Panc1 (cell line): ENCODE measurements around the gene ELL2. TPM values are rescaled to one million over a fixed set of nuclear protein-coding genes. Genes with fewer than 3 reads are reported as not detected.

Experiments used
- ATAC-seq: fragments of 200-7000 bp; cut with Tn5 transposase; 2 replicates; pipeline ENCODE4 v1.9.1; 2020; ENCODE audit warnings: mild to moderate bottlenecking, moderate library complexity
- BruUV-seq: library from RNA; stranded (reverse); fragments of 400-500 nt; replicated peaks from 2 replicates; lab custom pipeline; 2021; lab: Mats Ljungman, UMichigan
- CTCF ChIA-PET: fragments of 300-600 bp; sonication (Branson Sonifier 250); formaldehyde crosslinking; loops from one replicate; lab custom pipeline; 2022; ENCODE audit warnings: antibody characterized with exemption; lab: Charles Lee
- POLR2A ChIA-PET: fragments of 300-600 bp; sonication (Branson Sonifier 250); formaldehyde crosslinking; loops from one replicate; lab custom pipeline; 2022; ENCODE audit warnings: antibody characterized with exemption; lab: Charles Lee
- DNase-seq: peaks from one replicate; pipeline ENCODE4 v3.0.0-alpha.2; 2010; ENCODE audit warnings: low read depth, low spot score
- H3K27ac ChIP-seq: 2 replicates; pipeline ENCODE4 v1.5.1; 2011; ENCODE audit warnings: mild to moderate bottlenecking, low read length, inconsistent platforms
- H3K27me3 ChIP-seq: fragments of 200-500 bp; sonication (Bioruptor generic); 2 replicates; pipeline ENCODE4 v1.6.0; 2014; ENCODE audit warnings: low read length, inconsistent platforms; ENCODE audit not compliant: control insufficient read depth, insufficient read depth
- H3K36me3 ChIP-seq: fragments of 200-500 bp; sonication (Bioruptor generic); 2 replicates; pipeline ENCODE4 v1.5.1; 2014; ENCODE audit warnings: inconsistent platforms, mild to moderate bottlenecking, low read length, moderate library complexity; ENCODE audit not compliant: control insufficient read depth, insufficient read depth
- H3K4me1 ChIP-seq: 2 replicates; pipeline ENCODE4 v1.5.1; 2011; ENCODE audit warnings: inconsistent platforms, mild to moderate bottlenecking, low read length, moderate library complexity; ENCODE audit not compliant: control insufficient read depth, insufficient read depth
- H3K4me3 ChIP-seq, 2 experiments: 2 replicates each; pipeline ENCODE4 v1.5.1; 2011 to 2012; ENCODE audit warnings: low read depth in 2 of 2, low read length in 2 of 2, mild to moderate bottlenecking in 2 of 2, inconsistent platforms in 1 of 2, moderate library complexity in 1 of 2
- H3K9me3 ChIP-seq: fragments of 200-500 bp; sonication (Bioruptor generic); 2 replicates; pipeline ENCODE4 v1.5.1; 2014; ENCODE audit warnings: low read depth, mild to moderate bottlenecking, inconsistent platforms, low read length, moderate library complexity; ENCODE audit not compliant: control insufficient read depth, insufficient read depth
- POLR2AphosphoS5 ChIP-seq: IDR thresholded peaks from 2 replicates; pipeline ENCODE4 v1.6.1; 2012; ENCODE audit warnings: mild to moderate bottlenecking, low read depth, low read length, moderate library complexity
- SIN3A ChIP-seq: IDR thresholded peaks from 2 replicates; pipeline ENCODE4 v1.6.1; 2012; ENCODE audit warnings: low read depth, mild to moderate bottlenecking, low read length, moderate library complexity, borderline replicate concordance; ENCODE audit not compliant: insufficient read depth
- TCF7L2 ChIP-seq: IDR thresholded peaks from 2 replicates; pipeline ENCODE4 v1.6.1; 2011; ENCODE audit warnings: mild to moderate bottlenecking, low read depth, low read length, inconsistent platforms
- in situ Hi-C: cut with HindIII; loops from 2 replicates; pipeline ENCODE4 v1.10.0; 2016; ENCODE audit warnings: low sequenced_read_pairs, low pct_unique_long_range_greater_than_20kb
- intact Hi-C: fragments of 100-400 bp; cut with micrococcal nuclease; formaldehyde crosslinking; loops from one replicate; pipeline ENCODE4 v1.10.0; 2022; ENCODE audit not compliant: unreplicated experiment
- total RNA-seq: library from RNA; stranded (reverse); gene quantifications from one replicate; pipeline ENCODE4 v1.2.1, GENCODE V29; 2021; ENCODE audit not compliant: unreplicated experiment
- TF ChIP-seq, protein P1 (sequence below): fragments of 450-650 bp; IDR thresholded peaks from 2 replicates; pipeline ENCODE4 v1.5.1; 2017; ENCODE audit warnings: mild to moderate bottlenecking
- TF ChIP-seq, protein P2 (sequence below), 2 experiments: IDR thresholded peaks; 2 replicates each; pipeline ENCODE4 v1.6.1; 2011 to 2012; ENCODE audit warnings: low read depth in 2 of 2, control low read depth in 1 of 2, low read length in 1 of 2, mild to moderate bottlenecking in 1 of 2, moderate library complexity in 1 of 2; ENCODE audit not compliant: insufficient read depth in 1 of 2

ELL2 gene
- total RNA-seq, 1 experiment from 2014 or later = 68.5 TPM

DNA sequence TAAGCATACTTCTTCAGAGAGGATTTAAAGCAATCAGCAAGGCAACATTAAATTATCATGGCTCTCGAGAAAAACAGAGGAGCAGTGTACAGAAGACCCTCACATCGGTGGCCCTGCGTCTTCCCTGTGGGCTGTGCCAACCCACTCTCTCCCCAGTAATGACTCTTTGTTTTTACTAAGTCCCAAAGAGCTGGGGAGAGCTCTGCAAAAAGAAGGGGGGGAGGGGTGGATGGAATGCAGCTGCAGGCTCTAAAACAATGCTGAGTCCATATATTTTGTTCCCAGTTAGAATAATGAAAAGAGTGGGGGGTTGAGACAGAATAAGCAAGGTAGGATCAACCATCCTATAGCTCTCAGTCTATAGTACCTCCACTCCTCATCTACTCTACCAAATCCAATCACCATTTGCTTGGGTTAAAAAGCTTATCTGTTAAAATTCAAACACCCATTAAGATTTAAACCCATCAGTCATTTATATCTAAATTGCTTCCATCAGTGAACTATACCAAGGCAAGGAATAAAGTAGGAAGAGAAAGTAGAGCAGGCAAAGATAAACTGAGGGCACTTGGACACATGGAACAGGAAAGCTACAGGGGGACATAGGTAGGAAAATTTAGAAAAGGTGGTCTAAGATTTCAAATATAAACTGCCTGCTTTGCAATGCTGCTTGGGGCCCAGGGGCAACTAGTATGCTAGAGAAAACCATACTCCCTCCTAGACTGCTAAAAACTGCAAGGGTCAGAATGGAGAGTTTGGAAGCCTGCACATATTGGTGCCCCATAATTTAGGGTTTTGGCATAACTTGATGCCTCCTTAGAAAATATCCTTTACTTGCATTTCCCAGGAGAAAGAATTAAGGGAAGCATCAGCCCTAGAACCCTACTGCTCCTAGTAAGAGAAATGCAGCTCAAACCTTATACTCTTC lies 20.6 kb downstream of the ELL2 start:
- CTCF ChIA-PET = interaction anchor here (0.6 kb wide), 1 partner anchor 12 kb away, joined by 5 read pairs; no protein-coding TSS in a partner anchor
- ATAC-seq = no peak
- DNase-seq = no peak
- Histone ChIP-seq H3K4me1 (peaks cover 11% of the 10 kb centered on the region), H3K27ac (no peak overlapping the region), H3K4me3 (no peak overlapping the region), H3K27me3 (no peaks in the 10 kb centered on the region), H3K36me3 (no peaks in the 10 kb centered on the region), H3K9me3 (no peaks in the 10 kb centered on the region)
- POLR2A ChIA-PET = no interaction called here
- in situ Hi-C loops = no loop called here
- BruUV-seq = no TSS peak
- intact Hi-C loops = no loop called here
- TF ChIP-seq, protein P1, sequence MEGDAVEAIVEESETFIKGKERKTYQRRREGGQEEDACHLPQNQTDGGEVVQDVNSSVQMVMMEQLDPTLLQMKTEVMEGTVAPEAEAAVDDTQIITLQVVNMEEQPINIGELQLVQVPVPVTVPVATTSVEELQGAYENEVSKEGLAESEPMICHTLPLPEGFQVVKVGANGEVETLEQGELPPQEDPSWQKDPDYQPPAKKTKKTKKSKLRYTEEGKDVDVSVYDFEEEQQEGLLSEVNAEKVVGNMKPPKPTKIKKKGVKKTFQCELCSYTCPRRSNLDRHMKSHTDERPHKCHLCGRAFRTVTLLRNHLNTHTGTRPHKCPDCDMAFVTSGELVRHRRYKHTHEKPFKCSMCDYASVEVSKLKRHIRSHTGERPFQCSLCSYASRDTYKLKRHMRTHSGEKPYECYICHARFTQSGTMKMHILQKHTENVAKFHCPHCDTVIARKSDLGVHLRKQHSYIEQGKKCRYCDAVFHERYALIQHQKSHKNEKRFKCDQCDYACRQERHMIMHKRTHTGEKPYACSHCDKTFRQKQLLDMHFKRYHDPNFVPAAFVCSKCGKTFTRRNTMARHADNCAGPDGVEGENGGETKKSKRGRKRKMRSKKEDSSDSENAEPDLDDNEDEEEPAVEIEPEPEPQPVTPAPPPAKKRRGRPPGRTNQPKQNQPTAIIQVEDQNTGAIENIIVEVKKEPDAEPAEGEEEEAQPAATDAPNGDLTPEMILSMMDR = no peak
- TF ChIP-seq POLR2AphosphoS5 (no peak), SIN3A (no peak), TCF7L2 (no peak)
- TF ChIP-seq, protein P2, sequence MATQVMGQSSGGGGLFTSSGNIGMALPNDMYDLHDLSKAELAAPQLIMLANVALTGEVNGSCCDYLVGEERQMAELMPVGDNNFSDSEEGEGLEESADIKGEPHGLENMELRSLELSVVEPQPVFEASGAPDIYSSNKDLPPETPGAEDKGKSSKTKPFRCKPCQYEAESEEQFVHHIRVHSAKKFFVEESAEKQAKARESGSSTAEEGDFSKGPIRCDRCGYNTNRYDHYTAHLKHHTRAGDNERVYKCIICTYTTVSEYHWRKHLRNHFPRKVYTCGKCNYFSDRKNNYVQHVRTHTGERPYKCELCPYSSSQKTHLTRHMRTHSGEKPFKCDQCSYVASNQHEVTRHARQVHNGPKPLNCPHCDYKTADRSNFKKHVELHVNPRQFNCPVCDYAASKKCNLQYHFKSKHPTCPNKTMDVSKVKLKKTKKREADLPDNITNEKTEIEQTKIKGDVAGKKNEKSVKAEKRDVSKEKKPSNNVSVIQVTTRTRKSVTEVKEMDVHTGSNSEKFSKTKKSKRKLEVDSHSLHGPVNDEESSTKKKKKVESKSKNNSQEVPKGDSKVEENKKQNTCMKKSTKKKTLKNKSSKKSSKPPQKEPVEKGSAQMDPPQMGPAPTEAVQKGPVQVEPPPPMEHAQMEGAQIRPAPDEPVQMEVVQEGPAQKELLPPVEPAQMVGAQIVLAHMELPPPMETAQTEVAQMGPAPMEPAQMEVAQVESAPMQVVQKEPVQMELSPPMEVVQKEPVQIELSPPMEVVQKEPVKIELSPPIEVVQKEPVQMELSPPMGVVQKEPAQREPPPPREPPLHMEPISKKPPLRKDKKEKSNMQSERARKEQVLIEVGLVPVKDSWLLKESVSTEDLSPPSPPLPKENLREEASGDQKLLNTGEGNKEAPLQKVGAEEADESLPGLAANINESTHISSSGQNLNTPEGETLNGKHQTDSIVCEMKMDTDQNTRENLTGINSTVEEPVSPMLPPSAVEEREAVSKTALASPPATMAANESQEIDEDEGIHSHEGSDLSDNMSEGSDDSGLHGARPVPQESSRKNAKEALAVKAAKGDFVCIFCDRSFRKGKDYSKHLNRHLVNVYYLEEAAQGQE (IDR thresholded peaks at IDR 0.05; ENCODE audit: insufficient read depth in 1 of 2, low read depth in 2 of 2, low read length in 1 of 2) = no peak

DNA sequence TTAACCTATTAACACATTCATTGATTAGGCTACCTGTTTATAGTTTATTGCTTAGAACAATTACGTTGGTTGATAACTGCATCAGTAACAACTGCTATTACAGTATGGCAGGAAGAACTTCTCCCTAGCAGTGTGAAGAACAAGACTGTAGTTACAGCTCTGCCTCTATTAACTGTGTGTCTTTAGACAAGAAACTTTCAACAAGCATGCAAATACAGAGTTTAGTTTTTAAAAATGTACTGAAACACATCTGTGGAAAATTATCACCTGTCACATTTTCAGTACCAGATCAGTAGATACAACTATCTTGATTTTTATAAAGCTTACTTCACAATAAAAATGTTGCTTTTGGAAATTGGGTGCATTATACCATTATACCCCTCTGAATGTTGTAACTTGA lies 22.2 kb downstream of the ELL2 start:
- in situ Hi-C loops (no loop called here), intact Hi-C loops (no loop called here)
- H3K36me3 ChIP-seq = no peaks in the 10 kb centered on the region
- H3K9me3 ChIP-seq = no peaks in the 10 kb centered on the region
- H3K4me3 ChIP-seq = no peak overlapping the region
- no TSS peak for BruUV-seq
- CTCF ChIA-PET = no interaction called here
- no peaks in the 10 kb centered on the region for H3K27me3 ChIP-seq
- DNase-seq (no peak), ATAC-seq (no peak)
- H3K27ac ChIP-seq = no peak overlapping the region
- H3K4me1 ChIP-seq = peaks cover 7% of the 10 kb centered on the region
- POLR2A ChIA-PET = interaction anchor here (0.6 kb wide), 1 partner anchor 20 kb away, joined by 3 read pairs; no protein-coding TSS in a partner anchor
- TF ChIP-seq POLR2AphosphoS5 = no peak

DNA sequence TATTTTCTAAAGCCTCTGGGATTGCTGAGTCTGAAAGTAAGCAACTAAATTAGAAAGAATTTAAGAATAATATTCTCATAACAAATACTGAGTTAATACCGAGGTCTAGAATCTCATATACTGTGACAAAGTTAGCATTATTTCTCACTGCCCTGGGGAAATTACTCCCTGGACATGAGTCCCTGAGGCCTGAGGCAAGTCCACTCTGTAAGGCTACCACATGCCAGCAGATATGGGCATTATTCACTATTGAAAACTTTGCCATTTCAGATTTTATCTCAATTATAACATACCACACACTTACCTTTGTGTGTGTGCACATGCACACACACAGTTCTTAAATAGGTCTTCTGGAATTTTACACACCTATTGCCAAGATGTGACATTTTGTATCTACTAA lies 22.9 kb downstream of the ELL2 start:
- ChIA-PET CTCF (no interaction called here), POLR2A (no interaction called here)
- DNase-seq (no peak), ATAC-seq (no peak)
- Histone ChIP-seq H3K27ac (no peak overlapping the region), H3K36me3 (no peaks in the 10 kb centered on the region), H3K4me3 (no peak overlapping the region), H3K27me3 (no peaks in the 10 kb centered on the region), H3K9me3 (no peaks in the 10 kb centered on the region), H3K4me1 (peaks cover 10% of the 10 kb centered on the region)
- no peak for TF ChIP-seq SIN3A
- TF ChIP-seq TCF7L2 = no peak
- TF ChIP-seq POLR2AphosphoS5 = no peak
- TF ChIP-seq, protein P2 (IDR thresholded peaks at IDR 0.05; ENCODE audit: insufficient read depth in 1 of 2, low read depth in 2 of 2, low read length in 1 of 2) = no peak
- TF ChIP-seq, protein P1 = no peak
- intact Hi-C loops (no loop called here), in situ Hi-C loops (no loop called here)
- TSS peak; percentile 0 for BruUV-seq
